SK-N-SH (cell line): ENCODE data around the gene NDUFC1. TPM values are rescaled to one million over a fixed set of nuclear protein-coding genes. Genes with fewer than 3 reads are reported as not detected.

Experiments
- CTCF ChIA-PET: fragments of 300-600, 350-600 bp; formaldehyde crosslinking; extraction: SDS; loops from one replicate; lab custom pipeline; 2021; lab: Yijun Ruan, JAX
- POLR2A ChIA-PET: fragments of 350-600 bp; sonication (Branson Sonifier 250); formaldehyde crosslinking; extraction: SDS; loops from one replicate; lab custom pipeline; 2020; ENCODE audit warnings: antibody characterized with exemption, inconsistent platforms; lab: Yijun Ruan, JAX
- DNase-seq: peaks from one replicate; pipeline ENCODE4 v3.0.0; 2012
- H2AFZ ChIP-seq: fragments of 200-600 bp; sonication (generic); 2 replicates; pipeline ENCODE4 v1.8.1; 2016; ENCODE audit warnings: antibody characterized with exemption, mild to moderate bottlenecking, low read depth
- H3F3A ChIP-seq: fragments of 200-600 bp; sonication (generic); replicated peaks from 2 replicates; pipeline ENCODE3; 2016; ENCODE audit warnings: antibody characterized with exemption, mild to moderate bottlenecking; ENCODE audit not compliant: insufficient read depth
- H3K27ac ChIP-seq, 2 experiments: fragments of 200-500 bp in 1 of 2; fragments of 200-600 bp in 1 of 2; sonication (Bioruptor generic) in 1 of 2; sonication (generic), shearing (Covaris generic) in 1 of 2; 2 replicates each; pipeline versions ENCODE4 v1.5.1 to v1.6.1; 2014 to 2016; ENCODE audit warnings: low read depth in 2 of 2, inconsistent platforms in 1 of 2, low read length in 1 of 2, mild to moderate bottlenecking in 1 of 2, mixed read lengths in 1 of 2
- H3K27me3 ChIP-seq: fragments of 200-600 bp; sonication (generic), shearing (Covaris generic); 2 replicates; pipeline ENCODE4 v1.6.1; 2016; ENCODE audit warnings: mixed run types; ENCODE audit not compliant: insufficient read depth
- H3K36me3 ChIP-seq, 2 experiments: fragments of 200-500 bp in 1 of 2; fragments of 200-600 bp in 1 of 2; sonication (Bioruptor generic) in 1 of 2; sonication (generic) in 1 of 2; replicated peaks in 1 of 2; 2 replicates each; pipeline versions ENCODE3 to v1.5.1; 2014 to 2016; ENCODE audit warnings: low read length in 1 of 2, mild to moderate bottlenecking in 1 of 2; ENCODE audit not compliant: insufficient read depth in 2 of 2, control insufficient read depth in 1 of 2
- H3K4me1 ChIP-seq, 2 experiments: fragments of 200-500 bp in 1 of 2; fragments of 200-600 bp in 1 of 2; sonication (Bioruptor generic) in 1 of 2; sonication (generic), shearing (Covaris generic) in 1 of 2; 2 replicates each; pipeline versions ENCODE4 v1.5.1 to v1.6.1; 2014 to 2016; ENCODE audit warnings: low read depth in 1 of 2, low read length in 1 of 2, mixed run types in 1 of 2; ENCODE audit not compliant: insufficient read depth in 2 of 2, control insufficient read depth in 1 of 2
- H3K4me2 ChIP-seq: fragments of 200-600 bp; sonication (generic), shearing (Covaris generic); 2 replicates; pipeline ENCODE4 v1.6.1; 2017; ENCODE audit warnings: mixed run types
- H3K4me3 ChIP-seq, 2 experiments: fragments of 200-500 bp in 1 of 2; fragments of 200-600 bp in 1 of 2; sonication (Bioruptor generic) in 1 of 2; sonication (generic), shearing (Covaris generic) in 1 of 2; 2 replicates each; pipeline versions ENCODE4 v1.5.1 to v1.8.1; 2014 to 2016; ENCODE audit warnings: low read depth in 2 of 2, inconsistent platforms in 1 of 2, low read length in 1 of 2, mild to moderate bottlenecking in 1 of 2, mixed read lengths in 1 of 2, moderate library complexity in 1 of 2
- H3K79me2 ChIP-seq: fragments of 200-600 bp; sonication (generic); 2 replicates; pipeline ENCODE4 v1.8.1; 2017; ENCODE audit warnings: mild to moderate bottlenecking; ENCODE audit not compliant: insufficient read depth
- H3K9ac ChIP-seq: fragments of 200-600 bp; sonication (generic); 2 replicates; pipeline ENCODE4 v1.6.1; 2017; ENCODE audit warnings: mixed run types
- H3K9me2 ChIP-seq: fragments of 200-600 bp; sonication (generic); 2 replicates; pipeline ENCODE4 v1.6.1; 2017; ENCODE audit warnings: mixed run types
- H3K9me3 ChIP-seq: fragments of 200-600 bp; sonication (generic); 2 replicates; pipeline ENCODE4 v1.6.1; 2017; ENCODE audit warnings: mixed run types, mild to moderate bottlenecking, moderate library complexity
- H4K20me1 ChIP-seq: fragments of 200-600 bp; sonication (generic); 2 replicates; pipeline ENCODE4 v1.6.1; 2017; ENCODE audit warnings: mild to moderate bottlenecking, mixed run types; ENCODE audit not compliant: insufficient read depth
- CHD2 ChIP-seq: fragments of 150-350 bp; IDR thresholded peaks from 2 replicates; pipeline ENCODE4 v1.6.1; 2018; ENCODE audit warnings: low read length; ENCODE audit not compliant: partially characterized antibody
- CTCF ChIP-seq: fragments of 200-600 bp; sonication (generic); IDR thresholded peaks from 2 replicates; pipeline ENCODE4 v1.6.1; 2017; ENCODE audit warnings: antibody characterized with exemption, mild to moderate bottlenecking, moderate library complexity
- ELF1 ChIP-seq: IDR thresholded peaks from 2 replicates; pipeline ENCODE4 v1.4.0; 2012
- EP300 ChIP-seq, 2 experiments: IDR thresholded peaks; 2 replicates each; pipeline versions ENCODE4 v1.4.0 to v1.6.1; 2012; ENCODE audit warnings: borderline replicate concordance in 1 of 2, low read depth in 1 of 2, low read length in 1 of 2
- EZH2phosphoT487 ChIP-seq: fragments of 200-600 bp; sonication (generic); IDR thresholded peaks from 2 replicates; pipeline ENCODE4 v1.6.1; 2017; ENCODE audit warnings: low read depth, mixed run types, mild to moderate bottlenecking, antibody characterized with exemption, moderate library complexity, borderline replicate concordance
- FOSL2 ChIP-seq: IDR thresholded peaks from 2 replicates; pipeline ENCODE4 v1.4.0; 2012; ENCODE audit warnings: low read depth, mild to moderate bottlenecking, moderate library complexity, borderline replicate concordance
- FOXM1 ChIP-seq: IDR thresholded peaks from 2 replicates; pipeline ENCODE4 v1.4.0; 2012; ENCODE audit warnings: low read depth, mild to moderate bottlenecking
- GABPA ChIP-seq: IDR thresholded peaks from 2 replicates; pipeline ENCODE4 v1.4.0; 2012; ENCODE audit warnings: low read depth, mild to moderate bottlenecking
- GATA2 ChIP-seq: sonication (generic); formaldehyde crosslinking; IDR thresholded peaks from 2 replicates; pipeline ENCODE4 v1.5.0; 2020; ENCODE audit warnings: mild to moderate bottlenecking, missing genetic modification reagents
- JUND ChIP-seq: IDR thresholded peaks from 2 replicates; pipeline ENCODE4 v1.4.0; 2012
- MAX ChIP-seq: IDR thresholded peaks from 2 replicates; pipeline ENCODE4 v1.4.0; 2012; ENCODE audit warnings: low read depth
- MXI1 ChIP-seq: IDR thresholded peaks from 2 replicates; pipeline ENCODE4 v1.6.1; 2012; ENCODE audit warnings: mild to moderate bottlenecking, low read depth, low read length, improper control_type of control experiment
- NFIC ChIP-seq: IDR thresholded peaks from 2 replicates; pipeline ENCODE4 v1.4.0; 2012; ENCODE audit warnings: borderline replicate concordance
- PBX3 ChIP-seq: IDR thresholded peaks from 2 replicates; pipeline ENCODE4; 2012
- REST ChIP-seq: IDR thresholded peaks from 2 replicates; pipeline ENCODE4 v1.6.1; 2012; ENCODE audit warnings: mild to moderate bottlenecking, low read depth, low read length, moderate library complexity
- RXRA ChIP-seq: IDR thresholded peaks from 2 replicates; pipeline ENCODE4 v1.4.0; 2012; ENCODE audit warnings: low read depth, mild to moderate bottlenecking, borderline replicate concordance
- SIN3A ChIP-seq: IDR thresholded peaks from 2 replicates; pipeline ENCODE4 v1.6.1; 2012; ENCODE audit warnings: low read depth, mild to moderate bottlenecking, low read length, moderate library complexity, borderline replicate concordance
- TAF1 ChIP-seq: IDR thresholded peaks from 2 replicates; pipeline ENCODE4 v1.6.1; 2012; ENCODE audit warnings: low read depth, mild to moderate bottlenecking, low read length, moderate library complexity, borderline replicate concordance
- TCF12 ChIP-seq: IDR thresholded peaks from 2 replicates; pipeline ENCODE4 v1.4.0; 2012
- TEAD4 ChIP-seq: IDR thresholded peaks from 2 replicates; pipeline ENCODE4 v1.4.0; 2012; ENCODE audit warnings: mild to moderate bottlenecking, borderline replicate concordance; ENCODE audit not compliant: insufficient read depth
- WGBS: methylation state at CpG from one replicate; pipeline ENCODE4 v1.1.6; 2017; ENCODE audit warnings: low lambda C conversion rate; 5-methylcytosine and 5-hydroxymethylcytosine counted together
- polyA plus RNA-seq, 3 experiments: library from polyadenylated mRNA; depleted of rRNA; stranded (reverse); fragments of >200 nt; gene quantifications; 2 replicates each; pipeline ENCODE4 v1.2.3, GENCODE V29; 2012

Gene NDUFC1
- polyA plus RNA-seq, 1 of the 3 experiments (the other 2 are of a cell fraction), result 101 TPM

- Histone ChIP-seq H3K36me3 (no peaks in the 10 kb centered on the region), H3K27me3 (no peaks in the 10 kb centered on the region), H3K9me3 (no peaks in the 10 kb centered on the region)
- TF ChIP-seq EZH2phosphoT487 (no peak), MAX (no peak), TCF12 (peak; percentile 60), FOXM1 (no peak), MXI1 (no peak), EP300 (IDR thresholded peaks at IDR 0.05; ENCODE audit: borderline replicate concordance in 1 of 2, low read depth in 1 of 2, low read length in 1 of 2) (peak in 1 of 2 experiments; percentile 37; a peak in 1 of 4 replicates), GATA2 (CRISPR knock-in tag) (no peak), CHD2 (no peak), ELF1 (no peak), RXRA (0 out of 2 replicates have a peak, but pooled peaks have one; percentile 28), TAF1 (no peak), JUND (peak; percentile 38), GABPA (no peak), TEAD4 (peak; percentile 60), FOSL2 (peak; percentile 46; the same call in 1 of the 2 replicates), NFIC (peak; percentile 57; the same call in 1 of the 2 replicates), SIN3A (no peak)
- TF ChIP-seq, all 33 proteins: peak for 7
- Histone ChIP-seq H2AFZ (0 out of 2 replicates have a peak overlapping the region, but pooled peaks have one; percentile 42), H3K4me3 (no peak overlapping the region), H3K79me2 (no peaks in the 10 kb centered on the region), H4K20me1 (no peaks in the 10 kb centered on the region), H3K27ac (peak overlapping the region; percentile 77 to 96; a peak in 3 of 4 replicates), H3K4me1 (peaks cover 7 to 39% of the 10 kb centered on the region in 2 experiments), H3F3A (peaks cover 52% of the 10 kb centered on the region), H3K9me2 (no peaks in the 10 kb centered on the region), H3K4me2 (no peak overlapping the region), H3K9ac (peak overlapping the region; percentile 14; the same call in 1 of the 2 replicates)
- ChIA-PET POLR2A (interaction anchor here (0.6 kb wide), 2 partner anchors 20 to 1408 kb away, joined by 3 read pairs; no protein-coding TSS in a partner anchor), CTCF (interaction anchor here (1.2 kb wide), 1 partner anchor 14 kb away, joined by 3 read pairs; no protein-coding TSS in a partner anchor)
- WGBS, result 25% methylated on average over 1 of the region's 1 CpG
- DNase-seq, result no peak
Measured at GRCh38 chr4:139245590-139245989, 56.7 kb downstream of the NDUFC1 start.

- POLR2A ChIA-PET, result no interaction called here
- H3F3A ChIP-seq, result peaks cover 52% of the 10 kb centered on the region
- no peaks in the 10 kb centered on the region for H3K9me2 ChIP-seq
- H3K9me3 ChIP-seq, result no peaks in the 10 kb centered on the region
- 80% methylated on average over 12 of the region's 12 CpGs for WGBS
- H4K20me1 ChIP-seq, result no peaks in the 10 kb centered on the region
- H3K27ac ChIP-seq, result peak overlapping the region; percentile 47 to 96; a peak in 3 of 4 replicates
- no peaks in the 10 kb centered on the region for H3K27me3 ChIP-seq
- DNase-seq, result no peak
- H2AFZ ChIP-seq, result no peak overlapping the region
- peaks cover 7 to 39% of the 10 kb centered on the region in 2 experiments for H3K4me1 ChIP-seq
- CTCF ChIA-PET, result interaction anchor here (0.6 to 1.5 kb wide), 3 partner anchors 23 to 38 kb away, joined by 3 read pairs; no protein-coding TSS in a partner anchor
- no peaks in the 10 kb centered on the region for H3K79me2 ChIP-seq
- H3K4me2 ChIP-seq, result peak overlapping the region; percentile 62
- no peaks in the 10 kb centered on the region for H3K36me3 ChIP-seq
- H3K4me3 ChIP-seq, result no peak overlapping the region
- peak overlapping the region; percentile 49 for H3K9ac ChIP-seq
- TF ChIP-seq PBX3 (peak; percentile 85), REST (no peak; the same call in 1 of the 2 replicates), CTCF (no peak)
Measured at GRCh38 chr4:139243448-139244365, 58.6 kb downstream of the NDUFC1 start.
